CD8-positive, alpha-beta memory T cell (primary cell): Measurements from ENCODE around the gene CTIF. TPM values are rescaled to one million over a fixed set of nuclear protein-coding genes. Genes with fewer than 3 reads are reported as not detected.

Experiments
- CTCF ChIA-PET: fragments of 350-600 bp; sonication (Branson Sonifier 250); formaldehyde crosslinking; loops from one replicate; lab custom pipeline; 2021; ENCODE audit warnings: antibody characterized with exemption; lab: Charles Lee
- POLR2A ChIA-PET: fragments of 350-600 bp; sonication (Branson Sonifier 250); formaldehyde crosslinking; loops from one replicate; lab custom pipeline; 2021; ENCODE audit warnings: antibody characterized with exemption; lab: Charles Lee
- DNase-seq, 5 donors: peaks; one replicate each; pipeline versions ENCODE4 v3.0.0 to v3.0.0-alpha.2; 2020 to 2022; ENCODE audit warnings: mixed read lengths in 1 of 5
- H3K27ac ChIP-seq: one replicate; pipeline ENCODE4 v1.7.0; 2013; ENCODE audit warnings: low read depth, mild to moderate bottlenecking, low read length, moderate library complexity
- H3K27me3 ChIP-seq: 2 replicates; pipeline ENCODE4 v1.7.0; 2013; ENCODE audit warnings: low read length, mild to moderate bottlenecking; ENCODE audit not compliant: insufficient read depth, poor library complexity, severe bottlenecking
- H3K36me3 ChIP-seq: 2 replicates; pipeline ENCODE4 v1.7.0; 2013; ENCODE audit warnings: mild to moderate bottlenecking, low read length, moderate library complexity; ENCODE audit not compliant: insufficient read depth
- H3K4me1 ChIP-seq: 2 replicates; pipeline ENCODE4 v1.7.0; 2013; ENCODE audit warnings: mild to moderate bottlenecking, low read length, moderate library complexity; ENCODE audit not compliant: insufficient read depth
- H3K4me3 ChIP-seq: 2 replicates; pipeline ENCODE4 v1.7.0; 2013; ENCODE audit warnings: mild to moderate bottlenecking, low read length
- H3K9me3 ChIP-seq: 2 replicates; pipeline ENCODE4 v1.7.0; 2013; ENCODE audit warnings: mild to moderate bottlenecking, low read length
- H3K27ac Mint-ChIP-seq, 8 donors: one replicate each; pipeline ENCODE4 v1.8.0; 2020 to 2021; ENCODE audit warnings: mixed read lengths in 8 of 8, mild to moderate bottlenecking in 6 of 8, inconsistent platforms in 3 of 8, moderate library complexity in 3 of 8
- H3K27me3 Mint-ChIP-seq, 2 donors: one replicate each; pipeline ENCODE4 v1.8.0; 2020 to 2021; ENCODE audit warnings: mixed read lengths in 2 of 2, mild to moderate bottlenecking in 1 of 2, moderate library complexity in 1 of 2
- H3K36me3 Mint-ChIP-seq, 3 donors: one replicate each; pipeline ENCODE4 v1.8.0; 2020 to 2021; ENCODE audit warnings: mixed read lengths in 3 of 3, inconsistent platforms in 1 of 3, mild to moderate bottlenecking in 1 of 3
- H3K4me1 Mint-ChIP-seq, 3 donors: one replicate each; pipeline ENCODE4 v1.8.0; 2020 to 2021; ENCODE audit warnings: mixed read lengths in 3 of 3, inconsistent platforms in 1 of 3, mild to moderate bottlenecking in 1 of 3
- H3K4me3 Mint-ChIP-seq, 7 donors: one replicate each; pipeline ENCODE4 v1.8.0; 2020 to 2021; ENCODE audit warnings: mixed read lengths in 7 of 7, mild to moderate bottlenecking in 6 of 7, moderate library complexity in 4 of 7, inconsistent platforms in 2 of 7
- H3K9me3 Mint-ChIP-seq, 5 donors: one replicate each; pipeline ENCODE4 v1.8.0; 2020 to 2022; ENCODE audit warnings: mixed read lengths in 5 of 5, mild to moderate bottlenecking in 3 of 5, moderate library complexity in 2 of 5, inconsistent platforms in 1 of 5
- polyA plus RNA-seq: library from polyadenylated mRNA; unstranded; fragments of 300-500 nt; fragmentation: Illumina TruSeq; gene quantifications from one replicate; pipeline ENCODE4 v1.2.3, GENCODE V29; 2021
- total RNA-seq, 2 experiments: library from RNA; stranded (reverse); gene quantifications; one replicate each; pipeline ENCODE4 v1.2.3, GENCODE V29; 2021

The CTIF gene
- total and polyA plus RNA-seq, 3 experiments from 2014 or later: 0.89 to 4.8 (median 4.2) TPM

- H3K27me3 ChIP-seq: no peaks in the 10 kb centered on the region
- ChIA-PET POLR2A (no interaction called here), CTCF (no interaction called here)
- no peaks in the 10 kb centered on the region for H3K36me3 ChIP-seq
- no peaks in the 10 kb centered on the region for H3K9me3 Mint-ChIP-seq
- no peaks in the 10 kb centered on the region for H3K36me3 Mint-ChIP-seq
- no peak overlapping the region for H3K4me3 ChIP-seq
- H3K27ac ChIP-seq: no peak overlapping the region
- H3K4me1 ChIP-seq: no peaks in the 10 kb centered on the region
- H3K9me3 ChIP-seq: no peaks in the 10 kb centered on the region
- no peak for DNase-seq
- no peak overlapping the region for H3K27ac Mint-ChIP-seq
- H3K4me3 Mint-ChIP-seq: no peak overlapping the region
- H3K4me1 Mint-ChIP-seq: no peaks in the 10 kb centered on the region
- H3K27me3 Mint-ChIP-seq: no peaks in the 10 kb centered on the region
Measured at GRCh38 chr18:48753691-48754090, 214.9 kb downstream of the CTIF start.

GRCh38 chr18:48754559-48754958, 215.7 kb downstream of the CTIF start:
- Mint-ChIP-seq H3K36me3 (no peaks in the 10 kb centered on the region), H3K9me3 (no peaks in the 10 kb centered on the region), H3K4me3 (no peak overlapping the region), H3K4me1 (no peaks in the 10 kb centered on the region), H3K27me3 (no peaks in the 10 kb centered on the region), H3K27ac (no peak overlapping the region)
- ChIA-PET POLR2A (no interaction called here), CTCF (no interaction called here)
- H3K27ac ChIP-seq: no peak overlapping the region
- no peak for DNase-seq
- H3K4me1 ChIP-seq: no peaks in the 10 kb centered on the region
- no peaks in the 10 kb centered on the region for H3K27me3 ChIP-seq
- no peaks in the 10 kb centered on the region for H3K36me3 ChIP-seq
- H3K9me3 ChIP-seq: no peaks in the 10 kb centered on the region
- no peak overlapping the region for H3K4me3 ChIP-seq

- H3K4me3 Mint-ChIP-seq: no peak overlapping the region
- Histone ChIP-seq H3K36me3 (no peaks in the 10 kb centered on the region), H3K4me3 (no peak overlapping the region), H3K27ac (no peak overlapping the region), H3K27me3 (no peaks in the 10 kb centered on the region), H3K9me3 (no peaks in the 10 kb centered on the region), H3K4me1 (no peaks in the 10 kb centered on the region)
- ChIA-PET CTCF (no interaction called here), POLR2A (no interaction called here)
- H3K27ac Mint-ChIP-seq: peak overlapping the region in 1 of 8 donors; percentile 63
- DNase-seq: no peak
- H3K36me3 Mint-ChIP-seq: no peaks in the 10 kb centered on the region
- H3K27me3 Mint-ChIP-seq: no peaks in the 10 kb centered on the region
- H3K4me1 Mint-ChIP-seq: no peaks in the 10 kb centered on the region
- H3K9me3 Mint-ChIP-seq: no peaks in the 10 kb centered on the region
Measured at GRCh38 chr18:48754993-48755473, 216.2 kb downstream of the CTIF start.

- peaks cover 0 to 3% (median 0%) of the 10 kb centered on the region in 3 donors for H3K36me3 Mint-ChIP-seq
- DNase-seq: no peak
- Histone ChIP-seq H3K4me3 (no peak overlapping the region), H3K9me3 (no peaks in the 10 kb centered on the region), H3K27ac (no peak overlapping the region), H3K27me3 (no peaks in the 10 kb centered on the region), H3K36me3 (no peaks in the 10 kb centered on the region), H3K4me1 (no peaks in the 10 kb centered on the region)
- H3K9me3 Mint-ChIP-seq: no peaks in the 10 kb centered on the region
- ChIA-PET POLR2A (no interaction called here), CTCF (no interaction called here)
- no peaks in the 10 kb centered on the region for H3K4me1 Mint-ChIP-seq
- H3K4me3 Mint-ChIP-seq: no peak overlapping the region
- H3K27me3 Mint-ChIP-seq: no peaks in the 10 kb centered on the region
- no peak overlapping the region for H3K27ac Mint-ChIP-seq
Measured at GRCh38 chr18:48756511-48757226, 217.8 kb downstream of the CTIF start.

- Mint-ChIP-seq H3K27me3 (no peaks in the 10 kb centered on the region), H3K36me3 (peaks cover 0 to 3% (median 2%) of the 10 kb centered on the region in 3 donors), H3K9me3 (no peaks in the 10 kb centered on the region), H3K4me1 (no peaks in the 10 kb centered on the region), H3K27ac (peak overlapping the region in 1 of 8 donors; percentile 47), H3K4me3 (no peak overlapping the region)
- H3K9me3 ChIP-seq: no peaks in the 10 kb centered on the region
- H3K36me3 ChIP-seq: no peaks in the 10 kb centered on the region
- H3K4me3 ChIP-seq: no peak overlapping the region
- H3K4me1 ChIP-seq: no peaks in the 10 kb centered on the region
- no peak for DNase-seq
- no peak overlapping the region for H3K27ac ChIP-seq
- ChIA-PET CTCF (no interaction called here), POLR2A (no interaction called here)
- H3K27me3 ChIP-seq: no peaks in the 10 kb centered on the region
Measured at GRCh38 chr18:48757367-48757766, 218.5 kb downstream of the CTIF start.

GRCh38 chr18:48757906-48758305, 219.1 kb downstream of the CTIF start:
- no peak overlapping the region for H3K27ac ChIP-seq
- no peaks in the 10 kb centered on the region for H3K9me3 Mint-ChIP-seq
- no peak overlapping the region for H3K4me3 Mint-ChIP-seq
- ChIA-PET POLR2A (no interaction called here), CTCF (no interaction called here)
- no peaks in the 10 kb centered on the region for H3K27me3 Mint-ChIP-seq
- H3K4me3 ChIP-seq: no peak overlapping the region
- no peaks in the 10 kb centered on the region for H3K36me3 ChIP-seq
- no peak for DNase-seq
- H3K27me3 ChIP-seq: no peaks in the 10 kb centered on the region
- no peaks in the 10 kb centered on the region for H3K4me1 Mint-ChIP-seq
- no peaks in the 10 kb centered on the region for H3K9me3 ChIP-seq
- peaks cover 0 to 3% (median 2%) of the 10 kb centered on the region in 3 donors for H3K36me3 Mint-ChIP-seq
- H3K4me1 ChIP-seq: no peaks in the 10 kb centered on the region
- H3K27ac Mint-ChIP-seq: peak overlapping the region in 1 of 8 donors; percentile 47

- POLR2A ChIA-PET: no interaction called here
- H3K27me3 Mint-ChIP-seq: no peaks in the 10 kb centered on the region
Measured at GRCh38 chr18:48761582-48761981, 222.8 kb downstream of the CTIF start.

GRCh38 chr18:48762022-48762421, 223.2 kb downstream of the CTIF start:
- CTCF ChIA-PET: no interaction called here

More at GRCh38 chr18:48761582-48761981, 222.8 kb downstream of the CTIF start:
- H3K4me3 ChIP-seq: no peak overlapping the region
- no peaks in the 10 kb centered on the region for H3K9me3 Mint-ChIP-seq
- no peaks in the 10 kb centered on the region for H3K4me1 ChIP-seq
- H3K4me3 Mint-ChIP-seq: no peak overlapping the region
- H3K27me3 ChIP-seq: no peaks in the 10 kb centered on the region
- H3K4me1 Mint-ChIP-seq: peaks cover 0 to 4% (median 0%) of the 10 kb centered on the region in 3 donors
- H3K27ac Mint-ChIP-seq: no peak overlapping the region
- CTCF ChIA-PET: no interaction called here
- H3K36me3 Mint-ChIP-seq: peaks cover 0 to 3% (median 2%) of the 10 kb centered on the region in 3 donors
- no peaks in the 10 kb centered on the region for H3K9me3 ChIP-seq
- DNase-seq: no peak
- no peak overlapping the region for H3K27ac ChIP-seq
- no peaks in the 10 kb centered on the region for H3K36me3 ChIP-seq

More at GRCh38 chr18:48762022-48762421, 223.2 kb downstream of the CTIF start:
- no peaks in the 10 kb centered on the region for H3K4me1 ChIP-seq
- no peak for DNase-seq
- H3K27me3 Mint-ChIP-seq: no peaks in the 10 kb centered on the region
- H3K9me3 ChIP-seq: no peaks in the 10 kb centered on the region
- H3K4me3 Mint-ChIP-seq: no peak overlapping the region
- H3K27ac Mint-ChIP-seq: no peak overlapping the region
- POLR2A ChIA-PET: no interaction called here
- H3K27me3 ChIP-seq: no peaks in the 10 kb centered on the region
- H3K36me3 Mint-ChIP-seq: peaks cover 0 to 3% (median 2%) of the 10 kb centered on the region in 3 donors
- H3K27ac ChIP-seq: no peak overlapping the region
- no peaks in the 10 kb centered on the region for H3K36me3 ChIP-seq
- no peak overlapping the region for H3K4me3 ChIP-seq
- H3K4me1 Mint-ChIP-seq: peaks cover 0 to 6% (median 0%) of the 10 kb centered on the region in 3 donors
- H3K9me3 Mint-ChIP-seq: no peaks in the 10 kb centered on the region
